SU-DHL-6 (cell line): Measurements from ENCODE around the gene MASP1.

Experiments used
- H2AFZ ChIP-seq: fragments of 200-600 bp; sonication (generic); 2 replicates; pipeline ENCODE4 v1.6.1; 2014; ENCODE audit warnings: low read depth, mild to moderate bottlenecking, moderate library complexity, mixed read lengths, antibody characterized with exemption, low read length; ENCODE audit not compliant: severe bottlenecking
- H3F3A ChIP-seq: fragments of 200-600 bp; shearing (Covaris generic); 2 replicates; pipeline ENCODE4 v1.6.0; 2016; ENCODE audit warnings: antibody characterized with exemption, mild to moderate bottlenecking; ENCODE audit not compliant: insufficient read depth
- H3K27ac ChIP-seq: fragments of 200-600 bp; sonication (generic); 2 replicates; pipeline ENCODE4 v1.5.1; 2016; ENCODE audit warnings: low read depth, mild to moderate bottlenecking, low read length, moderate library complexity, mixed read lengths
- H3K27me3 ChIP-seq: fragments of 200-600 bp; sonication (generic), shearing (Covaris generic); 2 replicates; pipeline ENCODE4 v1.6.0; 2014; ENCODE audit warnings: mild to moderate bottlenecking, low read length
- H3K36me3 ChIP-seq: fragments of 200-600 bp; sonication (generic); 2 replicates; pipeline ENCODE4 v1.6.1; 2014; ENCODE audit warnings: mild to moderate bottlenecking, low read length, mixed read lengths
- H3K4me2 ChIP-seq: fragments of 300-600, 200-600 bp; shearing (Covaris generic), sonication (generic); 2 replicates; pipeline ENCODE4 v1.6.0; 2014; ENCODE audit warnings: low read length, low read depth, mild to moderate bottlenecking; ENCODE audit not compliant: poor library complexity, severe bottlenecking
- H3K4me3 ChIP-seq: fragments of 200-600 bp; sonication (generic); 2 replicates; pipeline ENCODE4 v1.5.1; 2014; ENCODE audit warnings: antibody characterized with exemption, low read length, mild to moderate bottlenecking, mixed read lengths; ENCODE audit not compliant: insufficient read depth, poor library complexity, severe bottlenecking
- H3K79me2 ChIP-seq: fragments of 200-600 bp; sonication (generic); 2 replicates; pipeline ENCODE4 v1.6.1; 2014; ENCODE audit warnings: mild to moderate bottlenecking, low read length, moderate library complexity; ENCODE audit not compliant: insufficient read depth
- H3K9ac ChIP-seq: fragments of 200-600 bp; sonication (generic); 2 replicates; pipeline ENCODE4 v1.7.0; 2014; ENCODE audit warnings: mild to moderate bottlenecking, low read length
- H3K9me2 ChIP-seq: fragments of 200-600 bp; sonication (generic); replicated peaks from 2 replicates; pipeline ENCODE4 v1.6.1; 2014; ENCODE audit warnings: low read length; ENCODE audit not compliant: insufficient read depth
- H3K9me3 ChIP-seq: fragments of 200-600 bp; sonication (generic); 2 replicates; pipeline ENCODE4 v1.6.1; 2014; ENCODE audit warnings: low read length, mixed read lengths; ENCODE audit not compliant: insufficient read depth
- H4K20me1 ChIP-seq: fragments of 200-600 bp; sonication (generic); 2 replicates; pipeline ENCODE4 v1.6.1; 2014; ENCODE audit warnings: low read depth, mild to moderate bottlenecking, antibody characterized with exemption, low read length, moderate library complexity, mixed read lengths
- CTCF ChIP-seq: fragments of 200-600 bp; sonication (generic); IDR thresholded peaks from one replicate; pipeline ENCODE4 v1.5.1; 2017; ENCODE audit warnings: antibody characterized with exemption, mild to moderate bottlenecking, low read length, moderate library complexity; ENCODE audit not compliant: insufficient read depth, poor library complexity, severe bottlenecking
- EZH2phosphoT487 ChIP-seq: fragments of 200-600 bp; sonication (generic), shearing (Covaris generic); conservative IDR thresholded peaks from 2 replicates; pipeline ENCODE4 v1.6.1; 2018; ENCODE audit warnings: mild to moderate bottlenecking, antibody characterized with exemption, low read length, moderate library complexity, mixed read lengths

Gene MASP1

GRCh38 chr3:187280644-187281043 is 10.9 kb downstream of the MASP1 start:
- Histone ChIP-seq H3K4me2 (no peak overlapping the region), H3K36me3 (no peaks in the 10 kb centered on the region), H3K4me3 (no peak overlapping the region), H3K9ac (no peak overlapping the region), H3K9me2 (no peaks in the 10 kb centered on the region), H4K20me1 (no peaks in the 10 kb centered on the region), H3K9me3 (no peaks in the 10 kb centered on the region), H3K27ac (no peak overlapping the region), H2AFZ (no peak overlapping the region), H3K27me3 (no peaks in the 10 kb centered on the region; the same call in 1 of the 2 replicates), H3F3A (no peaks in the 10 kb centered on the region), H3K79me2 (no peaks in the 10 kb centered on the region)
- no peak for TF ChIP-seq EZH2phosphoT487

- H3K4me2 ChIP-seq, result no peak overlapping the region
- no peaks in the 10 kb centered on the region; the same call in 1 of the 2 replicates for H3K27me3 ChIP-seq
- H3K4me3 ChIP-seq, result no peak overlapping the region
- H2AFZ ChIP-seq, result no peak overlapping the region
- no peaks in the 10 kb centered on the region for H4K20me1 ChIP-seq
- H3K36me3 ChIP-seq, result no peaks in the 10 kb centered on the region
- no peaks in the 10 kb centered on the region for H3K9me3 ChIP-seq
- H3K9me2 ChIP-seq, result no peaks in the 10 kb centered on the region
- H3K27ac ChIP-seq, result no peak overlapping the region
- H3K9ac ChIP-seq, result no peak overlapping the region
- no peak for TF ChIP-seq EZH2phosphoT487
- TF ChIP-seq CTCF, result no peak
- no peaks in the 10 kb centered on the region for H3F3A ChIP-seq
- H3K79me2 ChIP-seq, result no peaks in the 10 kb centered on the region
Observed at GRCh38 chr3:187277129-187277462, 14.4 kb downstream of the MASP1 start.

GRCh38 chr3:187276397-187277128 is 15.0 kb downstream of the MASP1 start:
- TF ChIP-seq EZH2phosphoT487 (no peak), CTCF (no peak)
- Histone ChIP-seq H3K36me3 (no peaks in the 10 kb centered on the region), H3K9ac (no peak overlapping the region), H3K27ac (no peak overlapping the region), H2AFZ (no peak overlapping the region), H3K9me2 (no peaks in the 10 kb centered on the region), H3K4me2 (no peak overlapping the region), H3K79me2 (no peaks in the 10 kb centered on the region), H3K9me3 (no peaks in the 10 kb centered on the region), H3K4me3 (no peak overlapping the region), H3K27me3 (no peaks in the 10 kb centered on the region; the same call in 1 of the 2 replicates), H3F3A (no peaks in the 10 kb centered on the region), H4K20me1 (no peaks in the 10 kb centered on the region)

GRCh38 chr3:187274977-187275338 is 16.6 kb downstream of the MASP1 start:
- Histone ChIP-seq H4K20me1 (no peaks in the 10 kb centered on the region), H2AFZ (no peak overlapping the region), H3K4me3 (no peak overlapping the region), H3K79me2 (no peaks in the 10 kb centered on the region), H3K27ac (no peak overlapping the region), H3K9me2 (no peaks in the 10 kb centered on the region), H3K27me3 (no peaks in the 10 kb centered on the region; the same call in 1 of the 2 replicates), H3K9me3 (no peaks in the 10 kb centered on the region), H3K36me3 (no peaks in the 10 kb centered on the region), H3K9ac (no peak overlapping the region), H3K4me2 (no peak overlapping the region), H3F3A (no peaks in the 10 kb centered on the region)
- no peak for TF ChIP-seq CTCF
